ENCODE measurements around the gene CPA1.
A peak's percentile ranks its signal among the peaks of the same experiment; 100 is the strongest.

CPA1 gene

GRCh38 chr7:130379921-130380860 is at the start of gene CPA1:
TSS of gene CPA1 (plus strand) at chr7:130380494. CDS start at chr7:130380521, 27 bp downstream.
- no peak for DNase-seq

GRCh38 chr7:130332259-130333053 is 47.8 kb upstream of the CPA1 start:
- no peak for DNase-seq

GRCh38 chr7:130333832-130334231 is 46.5 kb upstream of the CPA1 start:
- no peak for DNase-seq

- DNase-seq, result no peak
Observed at GRCh38 chr7:130334274-130334673, 46.0 kb upstream of the CPA1 start.

- no peak for DNase-seq
Observed at GRCh38 chr7:130337410-130337971, 42.8 kb upstream of the CPA1 start.

- DNase-seq, result no peak
Observed at GRCh38 chr7:130338233-130338632, 42.1 kb upstream of the CPA1 start.

- no peak for DNase-seq
Observed at GRCh38 chr7:130341882-130342281, 38.4 kb upstream of the CPA1 start.

GRCh38 chr7:130342701-130343380 is 37.5 kb upstream of the CPA1 start:
- no peak for DNase-seq

GRCh38 chr7:130344271-130344866 is 35.9 kb upstream of the CPA1 start, which contains the start of gene CPA5:
TSS of gene CPA5 (plus strand) at chr7:130344816. CDS start at chr7:130346486, 1,670 bp downstream.
- no peak for DNase-seq

- peak; percentile 62 for DNase-seq
Observed at GRCh38 chr7:130345136-130345535, 35.2 kb upstream of the CPA1 start.

- no peak for DNase-seq
Observed at GRCh38 chr7:130345725-130346124, 34.6 kb upstream of the CPA1 start.

GRCh38 chr7:130346177-130346905 is 34.0 kb upstream of the CPA1 start:
- DNase-seq, result no peak

GRCh38 chr7:130346941-130347340 is 33.4 kb upstream of the CPA1 start:
- DNase-seq, result no peak

- DNase-seq, result peak; percentile 54
Observed at GRCh38 chr7:130349911-130350782, 30.1 kb upstream of the CPA1 start.

- DNase-seq, result peak; percentile 90
Observed at GRCh38 chr7:130350945-130351790, 29.1 kb upstream of the CPA1 start.

GRCh38 chr7:130351791-130352090 is 28.6 kb upstream of the CPA1 start:
- no peak for DNase-seq

GRCh38 chr7:130352194-130353074 is 27.9 kb upstream of the CPA1 start:
- DNase-seq, result peak; percentile 95

- no peak for DNase-seq
Observed at GRCh38 chr7:130353196-130353595, 27.1 kb upstream of the CPA1 start.

Measured in DMS79 (cell line).